Measurements from ENCODE around the gene FBLN5.
"Not testable (repeated sequence)": the region's sequence is repeated elsewhere in the genome, so short reads cannot be mapped to it uniquely, and the experiment has no call there.

FBLN5 gene

DNA sequence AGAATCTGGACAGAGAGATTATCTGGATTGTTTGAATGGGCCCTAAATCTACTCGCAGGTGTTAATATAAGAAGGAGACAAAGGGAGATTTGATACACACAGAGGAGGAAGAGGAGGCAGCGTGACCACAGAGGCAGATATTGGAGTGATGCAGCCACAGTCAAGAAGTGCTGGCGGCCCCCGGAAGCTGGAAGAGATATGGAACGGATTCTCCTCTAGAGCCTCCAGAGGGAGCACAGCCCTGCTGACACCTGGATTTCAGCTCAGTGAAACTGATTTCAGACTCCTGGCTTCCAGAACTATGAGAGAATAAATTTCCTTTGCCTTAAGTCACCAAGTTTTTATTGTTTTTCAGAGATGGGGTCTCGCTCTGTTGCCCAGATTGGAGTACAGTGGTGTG lies 71.0 kb downstream of the FBLN5 start:
- Mint-ChIP-seq H3K27ac (no peak overlapping the region), H3K27me3 (no peaks in the 10 kb centered on the region), H3K4me1 (peaks cover 40% of the 10 kb centered on the region), H3K9me3 (no peaks in the 10 kb centered on the region), H3K36me3 (no peaks in the 10 kb centered on the region), H3K4me3 (no peak overlapping the region)
- DNase-seq (ENCODE audit: low spot score in 2 of 2) (no peak), ATAC-seq (ENCODE audit: low read depth) (no peak)

DNA sequence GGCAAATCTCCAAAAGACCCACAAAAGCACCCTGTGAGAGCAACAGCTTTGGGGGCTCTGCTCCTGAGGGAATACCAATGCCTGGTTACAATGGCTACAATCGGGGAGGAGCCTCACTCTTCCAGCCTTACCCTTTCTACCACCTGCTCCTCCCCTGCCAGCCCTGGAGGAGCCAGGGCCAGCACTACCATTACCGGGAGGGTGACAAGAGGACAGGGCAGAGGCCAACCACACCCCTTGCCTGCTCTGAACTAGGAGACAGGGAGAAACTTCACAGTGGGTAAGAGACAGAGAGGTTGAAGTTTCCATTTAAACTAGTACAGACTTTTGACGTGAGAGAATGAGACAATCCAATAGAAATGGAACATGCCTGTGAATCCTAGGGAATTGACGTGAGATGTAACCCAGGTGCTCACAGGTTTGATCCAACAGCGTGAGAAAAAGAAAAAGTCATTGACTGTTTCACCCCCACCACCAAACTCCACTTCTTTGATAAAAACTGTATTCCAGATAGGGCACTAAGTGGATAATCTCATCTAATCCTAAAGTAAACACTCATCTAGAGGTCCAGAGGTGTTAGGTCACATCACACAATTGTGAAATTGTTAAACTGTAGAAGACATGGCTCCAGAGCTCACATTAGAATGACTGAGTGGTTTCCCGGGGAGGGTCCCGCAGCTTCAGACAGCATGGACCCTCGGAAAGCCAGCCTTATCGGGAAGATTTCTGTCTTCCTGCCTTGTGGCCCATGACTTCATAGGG lies 71.8 kb downstream of the FBLN5 start:
- H3K27me3 Mint-ChIP-seq = no peaks in the 10 kb centered on the region
- no peaks in the 10 kb centered on the region for H3K36me3 Mint-ChIP-seq
- ATAC-seq (ENCODE audit: low read depth) (no peak), DNase-seq (ENCODE audit: low spot score in 2 of 2) (no peak)
- H3K9me3 Mint-ChIP-seq = no peaks in the 10 kb centered on the region
- H3K4me1 Mint-ChIP-seq = peaks cover 43% of the 10 kb centered on the region
- H3K27ac Mint-ChIP-seq = no peak overlapping the region
- H3K4me3 Mint-ChIP-seq = no peak overlapping the region

DNA sequence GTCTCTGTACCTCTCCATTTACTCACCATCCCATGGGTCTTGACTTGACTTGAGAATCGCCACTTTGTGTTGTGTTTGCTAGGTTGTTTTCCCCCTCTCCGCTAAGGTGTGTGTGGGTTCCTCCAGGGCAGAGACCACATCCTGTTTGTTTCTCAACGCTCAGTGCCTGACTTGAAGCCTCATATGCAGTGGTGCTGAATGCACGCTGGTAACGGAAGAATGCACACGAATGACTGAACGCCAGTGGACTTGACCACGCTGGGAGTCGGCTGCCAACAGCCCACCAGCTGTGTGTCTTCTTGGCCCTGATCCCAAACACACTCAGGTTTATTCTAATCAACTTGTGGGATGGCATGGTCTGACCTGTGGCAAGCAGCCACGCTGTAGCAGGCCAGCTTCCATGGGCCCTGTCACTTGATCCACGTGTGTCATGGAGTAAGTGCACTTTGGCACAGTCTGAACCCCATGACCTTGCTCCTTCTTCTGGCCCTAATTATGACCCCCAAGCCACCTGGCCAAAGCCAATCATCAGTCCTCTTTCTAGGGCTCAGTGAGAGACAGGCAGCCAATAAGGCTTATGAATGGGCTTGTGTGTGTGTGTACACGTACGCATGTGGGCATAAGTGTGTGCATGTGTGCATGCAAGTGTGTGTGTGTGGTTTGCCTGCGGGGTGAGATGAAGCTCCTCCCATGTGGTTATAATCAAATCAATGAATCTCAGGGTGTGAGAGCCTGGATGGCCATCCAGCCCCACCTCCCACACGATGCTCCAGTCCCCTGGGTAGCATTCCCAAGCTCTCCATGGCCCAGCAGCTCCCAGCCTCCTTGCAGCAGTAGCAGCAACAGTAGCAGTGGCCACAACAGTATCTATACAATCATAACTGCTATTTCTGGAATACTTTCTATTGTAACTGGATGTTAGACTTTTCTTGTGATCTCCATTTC lies 73.8 kb downstream of the FBLN5 start:
- no peaks in the 10 kb centered on the region for H3K27me3 Mint-ChIP-seq
- H3K4me1 Mint-ChIP-seq = peaks cover 52% of the 10 kb centered on the region
- H3K9me3 Mint-ChIP-seq = no peaks in the 10 kb centered on the region
- H3K36me3 Mint-ChIP-seq = no peaks in the 10 kb centered on the region
- DNase-seq (ENCODE audit: low spot score in 2 of 2) (peak; percentile 35 to 43), ATAC-seq (ENCODE audit: low read depth) (peak; percentile 78)
- peak overlapping the region; percentile 77 for H3K4me3 Mint-ChIP-seq
- H3K27ac Mint-ChIP-seq = peak overlapping the region; percentile 79

DNA sequence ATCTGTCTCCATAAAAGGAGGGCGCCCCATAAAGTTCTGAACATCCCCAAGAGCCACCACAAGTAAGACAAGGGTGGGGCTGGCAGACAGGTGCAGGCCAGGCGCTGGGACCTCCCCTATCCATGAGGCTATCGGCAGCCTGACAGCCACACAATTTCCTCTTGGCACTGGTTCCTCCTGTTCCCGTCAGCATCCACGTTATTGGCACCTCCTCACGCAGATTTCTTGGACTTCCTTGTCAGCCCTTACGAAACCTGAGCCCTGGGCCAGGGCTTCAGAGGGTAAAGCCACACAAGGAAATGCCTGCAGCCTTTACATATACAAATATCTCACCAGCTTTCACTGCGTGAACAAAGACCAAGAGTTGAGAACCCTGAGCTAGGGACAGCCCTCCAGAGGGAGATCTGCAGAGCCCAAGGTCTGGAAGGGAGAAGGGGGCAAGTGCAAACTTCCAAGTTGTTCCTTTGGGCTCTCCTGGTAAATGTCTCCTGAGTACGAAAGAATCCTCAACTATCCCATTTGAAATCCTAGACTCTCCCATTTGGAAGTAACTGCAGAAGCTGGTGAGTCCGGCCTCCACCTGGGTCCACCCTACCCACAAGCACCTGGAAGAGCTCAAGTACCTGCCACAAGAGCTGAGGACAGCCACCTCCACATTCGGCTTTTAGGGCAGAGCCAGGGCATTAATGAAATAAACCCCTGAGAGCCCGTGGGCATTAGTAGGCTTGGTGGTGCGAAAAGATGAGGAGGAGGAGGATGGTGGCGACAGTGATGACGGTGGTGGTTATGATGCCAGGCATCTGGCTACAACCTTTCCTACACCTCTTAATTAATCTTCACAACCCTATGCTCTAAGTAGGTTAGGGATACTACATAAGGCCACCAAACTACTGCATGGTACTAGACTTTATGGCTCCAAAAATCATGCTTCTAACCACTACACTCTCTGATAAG lies 74.7 kb downstream of the FBLN5 start:
- no peaks in the 10 kb centered on the region for H3K27me3 Mint-ChIP-seq
- no peaks in the 10 kb centered on the region for H3K36me3 Mint-ChIP-seq
- ATAC-seq (ENCODE audit: low read depth) = peak; percentile 53
- peak overlapping the region; percentile 79 for H3K27ac Mint-ChIP-seq
- no peaks in the 10 kb centered on the region for H3K9me3 Mint-ChIP-seq
- peak in 1 of 2 donors; percentile 25 for DNase-seq (ENCODE audit: low spot score in 2 of 2)
- peaks cover 51% of the 10 kb centered on the region for H3K4me1 Mint-ChIP-seq
- peak overlapping the region; percentile 77 for H3K4me3 Mint-ChIP-seq

DNA sequence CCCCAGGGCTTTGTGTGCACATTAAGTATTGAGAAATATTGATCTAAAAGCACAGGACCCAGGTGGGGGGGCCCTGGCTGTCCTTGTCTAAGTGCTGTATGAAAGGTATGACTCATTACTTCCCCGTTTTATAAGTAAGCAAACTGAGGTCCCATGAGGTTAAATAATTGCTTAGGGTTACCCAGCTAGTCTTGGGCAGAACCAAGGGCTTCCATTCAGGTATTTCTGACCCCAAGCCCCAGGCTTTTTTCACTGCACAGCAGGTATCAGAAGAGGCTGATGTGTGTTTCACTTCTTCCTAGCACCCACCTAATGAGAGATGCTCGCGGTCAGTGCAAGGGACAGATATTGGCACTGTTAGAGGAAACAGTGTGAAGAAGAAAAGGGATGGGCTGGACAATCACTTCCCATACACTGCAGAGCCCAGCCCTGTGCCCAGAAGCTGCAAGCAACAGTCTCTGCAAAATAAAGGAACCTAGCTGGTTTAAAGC lies 75.4 kb downstream of the FBLN5 start:
- H3K36me3 Mint-ChIP-seq = no peaks in the 10 kb centered on the region
- ATAC-seq (ENCODE audit: low read depth) (peak; percentile 57), DNase-seq (ENCODE audit: low spot score in 2 of 2) (peak in 1 of 2 donors; percentile 20)
- no peaks in the 10 kb centered on the region for H3K9me3 Mint-ChIP-seq
- peaks cover 48% of the 10 kb centered on the region for H3K4me1 Mint-ChIP-seq
- H3K4me3 Mint-ChIP-seq = peak overlapping the region; percentile 77
- no peaks in the 10 kb centered on the region for H3K27me3 Mint-ChIP-seq
- peak overlapping the region; percentile 79 for H3K27ac Mint-ChIP-seq

DNA sequence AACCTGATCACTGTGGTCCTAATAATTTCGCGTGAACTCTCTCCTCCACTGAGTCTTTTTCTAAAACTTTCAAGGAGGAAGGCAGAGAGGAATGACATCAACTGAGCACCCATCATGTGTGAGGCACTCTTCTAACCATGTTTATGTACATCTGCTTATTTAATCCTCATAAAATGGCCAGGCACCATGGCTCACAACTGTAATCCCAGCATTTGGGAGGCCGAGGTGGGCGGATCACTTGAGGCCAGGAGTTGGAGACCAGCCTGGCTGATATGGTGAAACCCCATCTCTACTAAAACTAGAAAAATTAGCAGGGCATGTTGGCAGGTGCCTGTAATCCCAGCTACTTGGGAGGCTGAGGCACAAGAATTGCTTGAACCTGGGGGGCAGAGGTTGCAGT lies 76.1 kb downstream of the FBLN5 start:
- DNase-seq (ENCODE audit: low spot score in 2 of 2); H3K36me3 Mint-ChIP-seq; ATAC-seq (ENCODE audit: low read depth); H3K4me3 Mint-ChIP-seq; H3K27me3 Mint-ChIP-seq; H3K9me3 Mint-ChIP-seq: not testable (repeated sequence)
- H3K27ac Mint-ChIP-seq = peak overlapping the region; percentile 79
- H3K4me1 Mint-ChIP-seq = peaks cover 47% of the 10 kb centered on the region

DNA sequence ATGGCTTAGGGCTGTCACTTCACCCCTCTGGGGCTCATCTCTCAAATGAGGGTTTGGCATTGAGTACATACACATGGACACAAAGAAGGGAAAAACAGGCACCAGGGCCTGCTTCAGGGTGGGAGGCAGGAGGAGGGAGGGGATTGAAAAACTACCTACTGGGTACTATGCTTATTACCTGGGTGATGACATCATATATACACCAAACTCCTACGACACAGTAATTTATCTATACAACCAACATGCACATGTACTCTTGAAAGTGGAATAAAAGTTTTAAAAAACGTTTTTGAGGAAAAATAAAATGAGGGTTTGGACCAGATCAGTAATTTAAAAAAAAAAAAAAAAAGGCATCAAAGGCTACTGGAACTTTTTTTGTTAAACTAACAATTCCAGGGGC lies 76.6 kb downstream of the FBLN5 start:
- no peak for ATAC-seq (ENCODE audit: low read depth)
- H3K27me3 Mint-ChIP-seq = no peaks in the 10 kb centered on the region
- no peak for DNase-seq (ENCODE audit: low spot score in 2 of 2)
- H3K9me3 Mint-ChIP-seq = no peaks in the 10 kb centered on the region
- H3K27ac Mint-ChIP-seq = no peak overlapping the region
- H3K36me3 Mint-ChIP-seq = no peaks in the 10 kb centered on the region
- H3K4me1 Mint-ChIP-seq = peaks cover 46% of the 10 kb centered on the region
- no peak overlapping the region for H3K4me3 Mint-ChIP-seq

DNA sequence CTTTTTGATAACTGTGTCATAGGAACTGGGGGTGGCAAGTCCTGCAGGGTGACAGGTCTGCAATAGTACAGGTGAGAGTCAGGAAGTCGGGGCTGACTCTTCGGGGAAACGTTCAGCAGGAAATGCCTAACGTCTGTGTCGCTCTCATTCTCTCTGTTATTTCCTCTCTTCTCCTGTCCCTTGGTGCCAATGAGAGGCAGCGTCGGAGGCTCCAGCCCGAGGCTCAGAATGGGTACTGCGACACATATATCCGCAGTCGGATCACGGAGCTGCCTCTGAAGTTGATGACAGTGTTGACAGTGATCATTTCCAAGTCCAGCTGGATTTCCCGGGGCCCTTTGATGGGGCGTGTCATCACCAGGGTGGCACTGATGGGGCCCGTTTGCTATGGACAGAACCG lies 77.5 kb downstream of the FBLN5 start:
- Mint-ChIP-seq H3K9me3 (no peaks in the 10 kb centered on the region), H3K27ac (peak overlapping the region; percentile 15), H3K4me3 (no peak overlapping the region), H3K4me1 (peaks cover 42% of the 10 kb centered on the region), H3K27me3 (no peaks in the 10 kb centered on the region), H3K36me3 (no peaks in the 10 kb centered on the region)
- no peak for DNase-seq (ENCODE audit: low spot score in 2 of 2)
- ATAC-seq (ENCODE audit: low read depth) = no peak

DNA sequence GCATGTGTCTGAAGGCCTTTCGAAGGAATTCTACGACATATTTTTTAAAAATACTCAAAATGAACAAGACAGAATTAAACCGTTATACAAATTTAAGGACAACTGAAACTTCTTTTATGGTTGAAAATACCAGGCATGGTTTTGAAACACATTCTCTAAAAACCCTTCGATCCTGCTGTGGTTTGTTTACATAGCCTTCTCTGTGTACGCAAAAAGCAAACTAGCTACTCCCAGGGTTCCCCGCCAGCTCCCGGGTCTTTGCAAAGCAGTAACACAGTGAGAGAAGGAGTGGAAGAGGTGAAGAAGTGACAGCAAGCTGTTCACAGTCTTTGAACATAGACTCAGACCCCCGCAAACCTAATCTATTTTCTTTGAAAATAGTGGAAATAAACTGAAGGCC lies 77.9 kb downstream of the FBLN5 start:
- Mint-ChIP-seq H3K9me3 (no peaks in the 10 kb centered on the region), H3K27me3 (no peaks in the 10 kb centered on the region), H3K4me1 (peaks cover 40% of the 10 kb centered on the region), H3K4me3 (no peak overlapping the region), H3K27ac (peak overlapping the region; percentile 15), H3K36me3 (no peaks in the 10 kb centered on the region)
- ATAC-seq (ENCODE audit: low read depth) (no peak), DNase-seq (ENCODE audit: low spot score in 2 of 2) (no peak)

DNA sequence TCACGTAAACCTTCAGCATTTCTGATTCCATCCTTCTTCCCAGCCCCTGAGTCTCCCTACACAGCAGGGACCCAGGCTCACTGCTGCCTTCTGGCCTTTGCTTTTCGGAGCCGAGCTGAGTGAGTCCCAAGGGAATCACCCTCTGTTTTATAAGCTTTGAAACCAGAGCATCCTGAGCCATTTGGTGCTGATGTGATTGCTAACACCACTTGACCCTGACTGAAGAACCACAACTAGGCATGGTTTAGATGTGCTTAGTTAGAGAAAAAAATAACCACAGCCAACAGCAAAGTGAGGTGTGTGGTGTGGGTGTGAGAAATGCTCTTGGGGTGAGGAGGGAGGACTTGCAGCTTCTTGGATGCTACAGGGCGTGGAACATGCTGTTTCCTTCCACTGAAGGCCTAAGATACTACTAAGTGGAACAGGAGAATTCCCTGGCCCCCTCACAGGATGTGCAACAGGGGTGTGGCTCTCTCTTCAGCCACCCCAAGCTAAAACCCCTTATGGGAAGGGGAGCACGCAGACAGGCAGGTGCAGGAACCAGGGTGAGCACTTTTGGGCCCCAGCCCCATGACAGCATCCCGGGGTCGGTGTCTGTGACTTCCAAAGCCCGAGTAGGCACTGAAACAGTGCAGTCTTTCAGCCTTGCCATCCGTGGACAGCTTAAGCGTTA lies 80.0 kb downstream of the FBLN5 start, which contains the start of gene TC2N:
TC2N (minus strand) TSS at position 221 of the 673 bp plus-strand sequence. CDS start 53,767 bp downstream, outside the sequence.
- Mint-ChIP-seq H3K36me3 (no peaks in the 10 kb centered on the region), H3K27ac (no peak within 1 kb of the TSS), H3K27me3 (no peaks in the 10 kb centered on the region), H3K4me3 (no peak within 1 kb of the TSS), H3K9me3 (no peaks in the 10 kb centered on the region), H3K4me1 (peaks cover 21% of the 10 kb centered on the region)
- ATAC-seq (ENCODE audit: low read depth) (no peak), DNase-seq (ENCODE audit: low spot score in 2 of 2) (no peak)

DNA sequence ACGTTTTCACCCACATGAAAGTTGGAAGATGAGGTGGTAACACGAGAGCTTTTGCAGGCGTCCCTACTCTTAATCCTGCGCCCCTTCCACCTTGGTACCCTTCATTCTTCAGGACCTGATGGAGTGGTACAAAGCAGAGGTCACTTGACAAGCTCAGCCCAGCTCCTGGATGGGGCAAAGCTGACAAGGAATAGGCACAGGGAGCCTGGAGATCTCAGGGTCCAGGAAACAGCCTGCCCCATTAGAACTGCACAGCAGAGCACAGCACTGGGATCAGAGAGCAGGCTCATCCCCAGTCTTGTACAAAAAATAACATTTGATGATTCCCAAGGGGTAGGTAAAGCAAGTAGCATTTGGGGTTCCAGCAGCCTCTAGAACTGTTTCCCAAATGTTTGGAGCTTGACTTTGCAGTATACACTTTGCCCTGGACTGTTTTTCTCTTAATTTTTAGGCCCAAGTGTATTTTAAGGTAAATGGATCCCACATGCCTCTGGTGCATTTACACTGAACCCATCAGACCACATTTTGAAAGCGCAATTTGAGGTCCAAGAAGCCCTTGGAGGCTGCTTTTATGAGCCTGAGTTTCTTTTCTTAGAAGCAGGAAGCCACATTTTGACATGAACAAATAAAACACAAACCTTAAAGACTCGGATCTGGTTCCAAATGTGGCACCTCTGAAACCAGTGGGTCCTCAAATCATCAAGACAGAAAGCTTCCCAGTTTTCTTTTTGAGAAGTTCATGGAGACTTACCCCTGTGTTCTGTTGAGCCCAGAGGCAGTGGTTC lies 80.8 kb downstream of the FBLN5 start:
- Mint-ChIP-seq H3K27ac (no peak overlapping the region), H3K4me1 (peaks cover 15% of the 10 kb centered on the region), H3K9me3 (no peaks in the 10 kb centered on the region), H3K36me3 (no peaks in the 10 kb centered on the region), H3K4me3 (no peak overlapping the region), H3K27me3 (no peaks in the 10 kb centered on the region)
- no peak for DNase-seq (ENCODE audit: low spot score in 2 of 2)
- no peak for ATAC-seq (ENCODE audit: low read depth)

DNA sequence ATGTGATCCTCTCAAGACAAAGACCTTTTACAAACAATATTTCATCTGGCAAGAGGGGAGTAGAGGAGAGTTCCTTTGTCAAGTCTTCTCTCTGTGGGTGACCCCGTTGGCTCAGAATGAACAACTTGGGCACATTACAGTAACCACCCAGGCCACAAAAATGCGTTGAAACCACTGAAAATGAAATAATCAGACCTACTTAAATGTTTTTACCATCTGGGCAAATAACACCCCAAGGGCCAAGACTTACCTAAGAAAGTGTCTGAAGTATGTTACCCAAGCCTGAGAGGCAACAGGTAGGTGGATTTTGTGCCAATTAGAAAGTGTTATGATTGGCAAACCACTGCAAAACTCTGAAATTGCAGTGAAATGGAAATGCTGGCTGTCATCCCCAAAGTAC lies 81.4 kb downstream of the FBLN5 start:
- no peak for ATAC-seq (ENCODE audit: low read depth)
- Mint-ChIP-seq H3K9me3 (no peaks in the 10 kb centered on the region), H3K27me3 (no peaks in the 10 kb centered on the region), H3K4me1 (peaks cover 19% of the 10 kb centered on the region), H3K36me3 (no peaks in the 10 kb centered on the region), H3K4me3 (no peak overlapping the region), H3K27ac (no peak overlapping the region)
- DNase-seq (ENCODE audit: low spot score in 2 of 2) = no peak

All from memory B cell (primary cell).